Measurements from ENCODE around the gene CCL11.

- TF ChIP-seq ZMYM3 (CRISPR knock-in tag; IDR thresholded peaks at IDR 0.05), result no peak
- TF ChIP-seq ZNF513 (CRISPR knock-in tag; conservative IDR thresholded peaks at IDR 0.05), result no peak
- no peak for TF ChIP-seq CREB1 (IDR thresholded peaks at IDR 0.05)
- TF ChIP-seq CREB1 (CRISPR knock-in tag; IDR thresholded peaks at IDR 0.05), result no peak
- TF ChIP-seq HNRNPUL1 (IDR thresholded peaks at IDR 0.05; ENCODE audit: low read depth, low read length), result no peak
These were observed 6.3 kb downstream of the CCL11 start for GRCh38 chr17:34291721-34292348.
